HepG2 (cell line): ENCODE data around the gene RHOXF2B. TPM values are rescaled to one million over a fixed set of nuclear protein-coding genes. Genes with fewer than 3 reads are reported as not detected.

Source experiments
- ATAC-seq: fragments of 200-7000 bp; cut with Tn5 transposase; 3 replicates; pipeline ENCODE4 v1.9.1; 2020; ENCODE audit warnings: mild to moderate bottlenecking, moderate library complexity
- BruUV-seq: library from RNA; stranded (reverse); fragments of 400-500 nt; replicated peaks from 2 replicates; lab custom pipeline; 2021; lab: Mats Ljungman, UMichigan
- CTCF ChIA-PET: fragments of 300-600 bp; formaldehyde crosslinking; extraction: SDS; loops from one replicate; lab custom pipeline; 2021; ENCODE audit warnings: low total read pairs, inconsistent platforms, low intra/inter-chr PET ratio; lab: Yijun Ruan, JAX
- POLR2A ChIA-PET: fragments of 350-600 bp; sonication (Branson Sonifier 250); formaldehyde crosslinking; loops from one replicate; lab custom pipeline; 2020; ENCODE audit warnings: antibody characterized with exemption, inconsistent platforms; lab: Yijun Ruan, JAX
- DNase-seq: peaks from one replicate; pipeline ENCODE4 v3.0.0-alpha.2; 2015; ENCODE audit warnings: low spot score
- FAIRE-seq: peaks from 3 replicates; lab custom pipeline; 2011; peaks lifted over from hg19 to GRCh38; lab: Jason Lieb, UNC
- H2AFZ ChIP-seq: one replicate; pipeline ENCODE4 v1.6.1; 2011; ENCODE audit warnings: low read length, inconsistent platforms
- H3K27ac ChIP-seq: fragments of 300-600 bp; 3 replicates; pipeline ENCODE4 v1.8.0; 2011; ENCODE audit warnings: mixed run types, mild to moderate bottlenecking, mixed read lengths, low read length, inconsistent platforms; ENCODE audit not compliant: insufficient read depth; ENCODE audit errors: extremely low read length
- H3K27me3 ChIP-seq, 2 experiments: fragments of 200-600 bp in 1 of 2; 2 replicates in 1 of 2; 3 replicates in 1 of 2; pipeline versions ENCODE4 v1.6.0 to v1.8.0; 2011; ENCODE audit warnings: low read length in 2 of 2, mild to moderate bottlenecking in 2 of 2, moderate library complexity in 2 of 2, inconsistent platforms in 1 of 2; ENCODE audit not compliant: insufficient read depth in 2 of 2, control insufficient read depth in 1 of 2
- H3K36me3 ChIP-seq, 2 experiments: fragments of 200-600 bp in 1 of 2; replicated peaks in 1 of 2; 2 replicates in 1 of 2; 3 replicates in 1 of 2; pipeline versions ENCODE4 v1.5.1 to v1.8.0; 2011; ENCODE audit warnings: low read length in 2 of 2, inconsistent platforms in 1 of 2; ENCODE audit not compliant: insufficient read depth in 2 of 2, control insufficient read depth in 1 of 2
- H3K4me1 ChIP-seq: 2 replicates; pipeline ENCODE4 v1.5.1; 2012; ENCODE audit warnings: low read length, inconsistent platforms; ENCODE audit not compliant: insufficient read depth
- H3K4me2 ChIP-seq: 2 replicates; pipeline ENCODE4 v1.6.0; 2011; ENCODE audit warnings: low read depth, low read length, inconsistent platforms
- H3K4me3 ChIP-seq, 3 experiments: fragments of 200-600 bp in 1 of 3; sonication (generic), shearing (Covaris generic) in 1 of 3; replicated peaks in 1 of 3; 2 replicates each; pipeline ENCODE4 v1.5.1; 2011 to 2016; ENCODE audit warnings: low read length in 3 of 3, inconsistent platforms in 2 of 3, low read depth in 2 of 3, mild to moderate bottlenecking in 2 of 3, control low read depth in 1 of 3, mixed read lengths in 1 of 3; ENCODE audit not compliant: insufficient read depth in 1 of 3
- H3K79me2 ChIP-seq: one replicate; pipeline ENCODE4 v1.6.1; 2011; ENCODE audit warnings: low read length, inconsistent platforms; ENCODE audit not compliant: insufficient read depth
- H3K9ac ChIP-seq: 2 replicates; pipeline ENCODE4 v1.6.0; 2011; ENCODE audit warnings: mild to moderate bottlenecking, low read depth, low read length, inconsistent platforms; ENCODE audit not compliant: insufficient read depth
- H3K9me3 ChIP-seq: 2 replicates; pipeline ENCODE4 v1.5.1; 2012; ENCODE audit warnings: mild to moderate bottlenecking, low read length
- H4K20me1 ChIP-seq: 2 replicates; pipeline ENCODE4 v1.6.0; 2011; ENCODE audit warnings: inconsistent platforms, mild to moderate bottlenecking, low read length, moderate library complexity; ENCODE audit not compliant: insufficient read depth
- HMGXB3 ChIP-seq: sonication (generic); formaldehyde crosslinking; IDR thresholded peaks from 2 replicates; pipeline ENCODE4 v1.4.0; 2020; ENCODE audit warnings: missing genetic modification reagents, borderline replicate concordance
- JUN ChIP-seq: sonication (generic); formaldehyde crosslinking; IDR thresholded peaks from 2 replicates; pipeline ENCODE4 v1.4.0; 2020; ENCODE audit warnings: mild to moderate bottlenecking, missing genetic modification reagents
- MEF2D ChIP-seq: sonication (generic); formaldehyde crosslinking; IDR thresholded peaks from 2 replicates; pipeline ENCODE4 v1.5.1; 2020; ENCODE audit warnings: mild to moderate bottlenecking, missing genetic modification reagents
- MIXL1 ChIP-seq: IDR thresholded peaks from 2 replicates; pipeline ENCODE4 v1.6.1; 2016
- NFIC ChIP-seq: IDR thresholded peaks from 2 replicates; pipeline ENCODE4 v1.6.1; 2012; ENCODE audit warnings: mild to moderate bottlenecking, low read length, inconsistent platforms
- NR3C1 ChIP-seq: sonication (generic); formaldehyde crosslinking; IDR thresholded peaks from 2 replicates; pipeline ENCODE4 v1.4.0; 2020; ENCODE audit warnings: missing genetic modification reagents
- PPARG ChIP-seq: conservative IDR thresholded peaks from 2 replicates; pipeline ENCODE4 v1.6.1; 2016; ENCODE audit warnings: missing biosample characterization, missing genetic modification reagents
- TP53 ChIP-seq: sonication (generic); formaldehyde crosslinking; conservative IDR thresholded peaks from 2 replicates; pipeline ENCODE4 v1.4.0; 2020; ENCODE audit warnings: missing genetic modification reagents
- ZNF326 ChIP-seq: sonication (generic); formaldehyde crosslinking; IDR thresholded peaks from 2 replicates; pipeline ENCODE4 v1.4.0; 2020; ENCODE audit warnings: missing genetic modification reagents, borderline replicate concordance
- ZNF790 ChIP-seq: sonication (generic); formaldehyde crosslinking; IDR thresholded peaks from 2 replicates; pipeline ENCODE4 v1.8.0; 2022; ENCODE audit warnings: missing genetic modification reagents, mild to moderate bottlenecking, borderline replicate concordance
- WGBS: methylation state at CpG from one replicate; pipeline ENCODE4 v1.1.6; 2017; ENCODE audit warnings: low lambda C conversion rate; 5-methylcytosine and 5-hydroxymethylcytosine counted together
- in situ Hi-C: cut with HindIII; loops from 2 replicates; pipeline ENCODE4 v1.10.0; 2017; ENCODE audit warnings: low pct_unique_long_range_greater_than_20kb; ENCODE audit not compliant: extremely low pct_ligation_motif_present
- intact Hi-C: fragments of 100-400 bp; cut with micrococcal nuclease; formaldehyde crosslinking; loops from one replicate; pipeline ENCODE4 v1.10.0; 2022; ENCODE audit not compliant: unreplicated experiment
- polyA plus RNA-seq, 8 experiments: library from polyadenylated mRNA; depleted of rRNA in 3 of 8; stranded (reverse) in 7 of 8; unstranded in 1 of 8; fragments of >200 nt; fragmentation: Illumina TruSeq in 4 of 8; extraction: Trizol in 4 of 8; gene quantifications; 2 replicates each; pipeline versions ENCODE4 v1.2.1 to v1.2.3, GENCODE V29; 2011 to 2016; ENCODE audit warnings: low read depth in 4 of 8, missing spikeins in 1 of 8, mixed read lengths in 1 of 8; ENCODE audit not compliant: insufficient read depth in 1 of 8
- total RNA-seq, 5 experiments: library from RNA; depleted of rRNA; stranded (reverse); fragments of >200 nt; fragmentation: Illumina TruSeq; extraction: Trizol; gene quantifications; 2 replicates each; pipeline ENCODE4 v1.2.3, GENCODE V29; 2016; ENCODE audit warnings: low read depth in 1 of 5
- TF ChIP-seq, protein P1 (sequence below): sonication (generic); formaldehyde crosslinking; IDR thresholded peaks from 2 replicates; pipeline ENCODE4 v1.9.0; 2021; ENCODE audit warnings: mild to moderate bottlenecking, missing genetic modification reagents

The RHOXF2B gene
- total and polyA plus RNA-seq, 2 of the 13 experiments (the other 11 are each of a cell fraction or from before 2014, with no cell fraction given), result not detected

DNA sequence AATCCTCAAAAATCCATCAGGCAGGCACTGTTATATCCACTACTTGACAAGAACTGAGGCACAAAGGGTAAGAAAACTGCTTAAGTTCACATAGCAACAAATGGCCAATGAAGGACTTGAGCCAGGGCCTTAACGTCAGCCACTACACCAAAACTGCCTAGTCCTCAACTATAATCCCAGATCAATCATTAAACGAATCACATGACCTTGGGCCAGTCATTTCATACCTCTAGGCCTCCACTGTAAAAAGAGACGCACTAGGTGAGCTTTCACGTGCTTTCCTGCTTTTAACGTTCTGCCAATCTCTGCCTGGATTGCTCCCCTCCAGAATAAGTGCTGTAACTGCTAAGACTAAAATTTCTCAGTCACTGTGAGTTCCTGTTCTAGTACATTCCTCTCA is 54.7 kb downstream of the RHOXF2B start:
- Histone ChIP-seq H3K27me3 (no peaks in the 10 kb centered on the region), H3K4me2 (no peak overlapping the region), H3K79me2 (no peaks in the 10 kb centered on the region), H4K20me1 (no peaks in the 10 kb centered on the region), H3K9me3 (no peaks in the 10 kb centered on the region), H3K4me1 (peaks cover 9% of the 10 kb centered on the region; the same call in 1 of the 2 replicates), H2AFZ (no peak overlapping the region), H3K4me3 (no peak overlapping the region), H3K9ac (no peak overlapping the region), H3K36me3 (no peaks in the 10 kb centered on the region), H3K27ac (no peak overlapping the region)
- ChIA-PET POLR2A (no interaction called here), CTCF (no interaction called here)
- TF ChIP-seq MEF2D (CRISPR knock-in tag) (no peak), NFIC (no peak), ZNF326 (CRISPR knock-in tag) (no peak), TP53 (CRISPR knock-in tag) (no peak), MIXL1 (CRISPR knock-in tag) (no peak), NR3C1 (no peak), ZNF790 (CRISPR knock-in tag) (no peak), HMGXB3 (no peak), PPARG (CRISPR knock-in tag) (no peak), JUN (CRISPR knock-in tag) (no peak)
- TF ChIP-seq, protein P1, sequence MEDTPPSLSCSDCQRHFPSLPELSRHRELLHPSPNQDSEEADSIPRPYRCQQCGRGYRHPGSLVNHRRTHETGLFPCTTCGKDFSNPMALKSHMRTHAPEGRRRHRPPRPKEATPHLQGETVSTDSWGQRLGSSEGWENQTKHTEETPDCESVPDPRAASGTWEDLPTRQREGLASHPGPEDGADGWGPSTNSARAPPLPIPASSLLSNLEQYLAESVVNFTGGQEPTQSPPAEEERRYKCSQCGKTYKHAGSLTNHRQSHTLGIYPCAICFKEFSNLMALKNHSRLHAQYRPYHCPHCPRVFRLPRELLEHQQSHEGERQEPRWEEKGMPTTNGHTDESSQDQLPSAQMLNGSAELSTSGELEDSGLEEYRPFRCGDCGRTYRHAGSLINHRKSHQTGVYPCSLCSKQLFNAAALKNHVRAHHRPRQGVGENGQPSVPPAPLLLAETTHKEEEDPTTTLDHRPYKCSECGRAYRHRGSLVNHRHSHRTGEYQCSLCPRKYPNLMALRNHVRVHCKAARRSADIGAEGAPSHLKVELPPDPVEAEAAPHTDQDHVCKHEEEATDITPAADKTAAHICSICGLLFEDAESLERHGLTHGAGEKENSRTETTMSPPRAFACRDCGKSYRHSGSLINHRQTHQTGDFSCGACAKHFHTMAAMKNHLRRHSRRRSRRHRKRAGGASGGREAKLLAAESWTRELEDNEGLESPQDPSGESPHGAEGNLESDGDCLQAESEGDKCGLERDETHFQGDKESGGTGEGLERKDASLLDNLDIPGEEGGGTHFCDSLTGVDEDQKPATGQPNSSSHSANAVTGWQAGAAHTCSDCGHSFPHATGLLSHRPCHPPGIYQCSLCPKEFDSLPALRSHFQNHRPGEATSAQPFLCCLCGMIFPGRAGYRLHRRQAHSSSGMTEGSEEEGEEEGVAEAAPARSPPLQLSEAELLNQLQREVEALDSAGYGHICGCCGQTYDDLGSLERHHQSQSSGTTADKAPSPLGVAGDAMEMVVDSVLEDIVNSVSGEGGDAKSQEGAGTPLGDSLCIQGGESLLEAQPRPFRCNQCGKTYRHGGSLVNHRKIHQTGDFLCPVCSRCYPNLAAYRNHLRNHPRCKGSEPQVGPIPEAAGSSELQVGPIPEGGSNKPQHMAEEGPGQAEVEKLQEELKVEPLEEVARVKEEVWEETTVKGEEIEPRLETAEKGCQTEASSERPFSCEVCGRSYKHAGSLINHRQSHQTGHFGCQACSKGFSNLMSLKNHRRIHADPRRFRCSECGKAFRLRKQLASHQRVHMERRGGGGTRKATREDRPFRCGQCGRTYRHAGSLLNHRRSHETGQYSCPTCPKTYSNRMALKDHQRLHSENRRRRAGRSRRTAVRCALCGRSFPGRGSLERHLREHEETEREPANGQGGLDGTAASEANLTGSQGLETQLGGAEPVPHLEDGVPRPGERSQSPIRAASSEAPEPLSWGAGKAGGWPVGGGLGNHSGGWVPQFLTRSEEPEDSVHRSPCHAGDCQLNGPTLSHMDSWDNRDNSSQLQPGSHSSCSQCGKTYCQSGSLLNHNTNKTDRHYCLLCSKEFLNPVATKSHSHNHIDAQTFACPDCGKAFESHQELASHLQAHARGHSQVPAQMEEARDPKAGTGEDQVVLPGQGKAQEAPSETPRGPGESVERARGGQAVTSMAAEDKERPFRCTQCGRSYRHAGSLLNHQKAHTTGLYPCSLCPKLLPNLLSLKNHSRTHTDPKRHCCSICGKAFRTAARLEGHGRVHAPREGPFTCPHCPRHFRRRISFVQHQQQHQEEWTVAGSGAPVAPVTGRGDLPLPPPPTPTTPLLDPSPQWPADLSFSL (CRISPR knock-in tag), result no peak
- WGBS, result 4% methylated on average over 4 of the region's 5 CpGs
- no peak for DNase-seq
- in situ Hi-C loops, result no loop called here
- no TSS peak for BruUV-seq
- intact Hi-C loops, result no loop called here
- no peak for FAIRE-seq
- no peak for ATAC-seq
